Raji (cell line): ENCODE data around the gene PPP1R27.

ENCODE experiments used
- POLR2A ChIP-seq: IDR thresholded peaks from 2 replicates; pipeline ENCODE4 v1.6.1; 2011; ENCODE audit warnings: low read depth, low read length, control low read depth; ENCODE audit not compliant: insufficient read depth

Gene PPP1R27

GRCh38 chr17:81833921-81834830, 674 bp downstream of the PPP1R27 start:
- no peak for TF ChIP-seq POLR2A

- TF ChIP-seq POLR2A, result peak; percentile 80
Measured at GRCh38 chr17:81833160-81833920, 1.5 kb downstream of the PPP1R27 start, which contains the start of gene MCRIP1. Gene MCRIP1, minus strand, starts transcription at chr17:81833291. Its CDS starts 8,785 bp downstream, at chr17:81824506.

- TF ChIP-seq POLR2A, result no peak; the same call in 1 of the 2 replicates
Measured at GRCh38 chr17:81832608-81833159, 2.2 kb downstream of the PPP1R27 start.

- peak; percentile 61; the same call in 1 of the 2 replicates for TF ChIP-seq POLR2A
Measured at GRCh38 chr17:81831957-81832607, 2.8 kb downstream of the PPP1R27 start.

- TF ChIP-seq POLR2A, result no peak
Measured at GRCh38 chr17:81831563-81831956, 3.3 kb downstream of the PPP1R27 start.

GRCh38 chr17:81829858-81830257, 5.0 kb downstream of the PPP1R27 start:
- 0 out of 2 replicates have a peak, but pooled peaks have one; percentile 29 for TF ChIP-seq POLR2A

GRCh38 chr17:81828656-81829055, 6.2 kb downstream of the PPP1R27 start:
- TF ChIP-seq POLR2A, result no peak

GRCh38 chr17:81825841-81826466, 8.9 kb downstream of the PPP1R27 start:
- TF ChIP-seq POLR2A, result no peak

- no peak for TF ChIP-seq POLR2A
Measured at GRCh38 chr17:81824595-81824994, 10.3 kb downstream of the PPP1R27 start.

- no peak for TF ChIP-seq POLR2A
Measured at GRCh38 chr17:81823820-81824550, 10.9 kb downstream of the PPP1R27 start.

GRCh38 chr17:81822996-81823819, 11.6 kb downstream of the PPP1R27 start:
- no peak for TF ChIP-seq POLR2A

GRCh38 chr17:81822312-81822637, 12.6 kb downstream of the PPP1R27 start:
- no peak for TF ChIP-seq POLR2A
